ENCODE results near the gene IER3.

The IER3 gene

DNA sequence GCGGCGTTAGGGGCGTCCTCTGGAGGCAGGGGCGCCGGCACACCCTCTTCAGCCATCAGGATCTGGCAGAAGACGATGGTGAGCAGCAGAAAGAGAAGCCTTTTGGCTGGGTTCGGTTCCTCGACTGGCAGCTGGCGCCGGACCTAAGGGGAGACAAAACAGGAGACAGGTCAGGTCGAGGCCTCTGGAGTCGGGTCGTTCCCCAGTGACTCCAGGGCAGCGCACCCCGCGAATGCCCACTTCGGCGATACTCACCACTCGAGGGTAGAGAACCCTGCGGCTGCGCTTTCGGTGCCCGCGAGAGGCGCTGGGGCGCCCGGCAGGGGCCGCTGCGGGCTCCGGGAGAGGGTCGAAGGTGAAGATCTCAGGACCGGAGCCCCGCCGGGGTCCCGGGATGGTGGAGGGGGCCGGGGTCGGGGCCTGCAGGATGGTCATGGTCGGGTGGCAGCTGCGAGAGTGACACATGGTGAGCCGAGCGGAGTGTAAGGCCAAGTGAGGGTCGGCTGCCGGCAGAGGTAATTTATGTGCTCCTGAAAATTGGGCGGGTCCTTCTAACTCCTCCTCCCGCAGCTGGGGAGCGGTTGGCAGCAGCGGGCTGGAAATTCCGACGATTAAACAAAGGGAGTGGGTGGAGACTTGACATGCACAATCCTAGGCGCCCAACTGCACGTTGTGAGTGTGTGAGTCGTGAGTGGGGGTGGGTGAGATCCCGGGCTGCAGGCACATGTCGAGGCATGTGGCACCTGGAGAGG lies at the start of gene IER3:
Gene IER3, minus strand, starts transcription at position 494 of the 752 bp plus-strand sequence. Its CDS starts 29 bp downstream, at position 465.
- DNase-seq = peak; percentile 92

DNA sequence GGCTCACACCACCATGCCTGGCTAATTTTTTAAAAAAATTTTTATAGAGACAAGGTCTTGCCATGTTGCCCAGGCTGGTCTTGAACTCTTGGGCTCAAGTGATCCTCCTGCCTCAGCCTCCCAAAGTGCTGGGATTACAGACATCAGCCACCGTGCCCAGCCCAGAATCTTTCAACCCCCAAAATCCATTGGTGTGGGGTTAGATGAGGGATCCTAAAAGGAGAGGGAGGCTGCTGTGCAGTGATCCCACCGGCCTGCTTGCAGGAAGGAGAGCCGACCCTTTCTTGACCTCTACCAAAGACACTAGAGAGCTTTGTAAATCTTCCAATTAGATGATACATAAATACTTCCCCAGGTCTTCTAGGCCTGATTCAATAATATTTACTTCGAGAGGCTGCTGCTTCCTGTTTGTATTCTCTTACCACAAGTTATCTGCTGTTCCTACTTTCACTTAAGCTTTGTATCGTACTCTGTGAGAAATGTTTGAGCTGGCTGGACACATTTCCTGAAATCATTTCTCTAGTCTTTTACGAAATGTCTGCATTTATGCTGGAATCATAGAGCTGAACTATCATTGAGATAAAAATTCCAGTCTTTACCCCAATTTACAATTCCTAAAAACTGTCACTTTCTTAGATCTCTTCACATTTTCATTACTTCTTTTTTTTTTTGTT lies 49.3 kb upstream of the IER3 start:
- DNase-seq = peak; percentile 66

- DNase-seq = no peak
These were observed 48.4 kb upstream of the IER3 start for GRCh38 chr6:30792786-30793185.

- no peak for DNase-seq
These were observed 46.5 kb upstream of the IER3 start for GRCh38 chr6:30790724-30791383.

DNA sequence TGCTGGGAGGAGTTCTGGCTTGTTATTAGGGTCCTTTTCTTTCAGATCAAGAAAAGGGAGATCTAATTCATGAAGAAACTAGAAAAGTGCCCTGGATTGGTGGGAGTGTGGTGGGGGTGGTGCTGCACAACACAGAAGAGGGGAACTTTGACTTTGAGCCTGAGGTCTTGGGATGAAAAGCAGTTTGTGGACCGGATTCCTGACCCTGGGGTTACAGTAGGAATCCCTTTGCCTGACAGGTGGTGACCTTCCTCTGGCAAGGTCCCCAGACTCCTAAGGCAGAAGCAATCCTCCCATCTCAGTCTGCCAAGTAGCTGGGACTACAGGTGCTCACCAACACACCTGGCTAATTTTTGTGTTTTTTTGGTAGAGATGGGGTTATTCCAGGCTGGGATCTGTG lies 45.3 kb upstream of the IER3 start:
- no peak for DNase-seq

GRCh38 chr6:30787954-30788353 lies 43.6 kb upstream of the IER3 start:
- DNase-seq = peak; percentile 85

GRCh38 chr6:30782425-30783014 lies 38.2 kb upstream of the IER3 start:
- DNase-seq = no peak

DNA sequence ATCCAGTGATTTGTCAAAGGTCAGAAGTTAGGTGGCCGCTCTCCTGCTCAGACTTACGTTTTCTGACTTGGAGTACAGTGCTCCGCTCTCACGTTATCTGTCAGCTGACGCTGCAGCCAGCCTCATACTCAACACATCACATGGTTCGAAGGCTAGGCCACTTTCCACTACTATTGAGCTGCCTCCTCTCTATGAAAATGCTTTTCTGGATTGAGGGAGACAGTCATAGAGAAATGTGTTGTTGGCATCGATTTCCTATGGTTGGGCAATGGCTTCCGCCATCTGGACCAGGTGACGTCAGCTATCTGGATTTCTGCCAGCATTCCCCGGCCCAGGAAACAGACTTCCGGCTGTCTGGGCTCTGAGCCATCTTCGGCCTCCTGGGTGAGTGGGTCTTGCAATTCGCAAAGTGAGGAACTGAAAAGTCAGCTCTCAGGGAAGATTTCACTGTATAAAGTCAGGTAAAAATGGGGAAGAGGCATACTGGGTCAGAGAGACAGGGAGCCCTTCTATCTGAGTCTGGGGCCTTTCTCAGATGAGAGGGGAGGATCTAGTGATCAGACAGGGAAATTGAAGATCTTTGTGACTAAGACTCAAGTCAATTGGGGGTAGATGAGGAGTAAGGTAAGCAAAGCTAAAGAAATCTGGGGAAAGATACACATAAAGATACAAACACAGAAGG lies 37.5 kb upstream of the IER3 start:
- DNase-seq = peak; percentile 84

DNA sequence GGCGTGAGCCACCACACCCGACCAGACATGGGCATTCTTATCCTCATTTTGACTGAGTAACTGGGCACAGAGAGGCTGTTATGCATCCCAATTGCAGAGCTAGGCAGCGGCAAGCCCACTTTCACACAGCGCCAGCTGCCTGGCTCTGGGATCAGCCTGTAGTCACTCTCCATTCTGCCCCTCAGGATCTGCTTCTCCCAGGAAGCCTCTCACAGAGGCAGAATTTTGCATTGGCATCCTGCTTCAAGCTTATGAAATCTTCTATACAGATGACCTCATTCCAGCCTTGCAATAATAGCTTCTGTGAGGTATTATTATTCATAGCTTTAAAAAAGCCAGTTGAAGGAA lies 37.0 kb upstream of the IER3 start:
- no peak for DNase-seq

DNA sequence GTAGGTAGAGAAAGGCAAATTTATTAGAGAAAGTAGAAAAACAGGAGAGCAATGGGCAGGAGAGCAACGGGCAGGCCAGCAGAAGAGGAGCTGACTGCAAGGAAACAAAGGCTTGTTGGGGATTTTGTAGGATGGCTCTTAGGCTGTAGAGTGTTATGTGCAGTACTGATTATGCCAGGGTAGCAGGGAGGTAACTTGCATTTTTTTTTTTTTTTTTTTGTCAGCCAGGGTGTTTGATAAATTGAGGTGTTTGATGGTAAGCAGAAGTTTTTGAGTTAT lies 36.2 kb upstream of the IER3 start:
- DNase-seq = no peak

DNA sequence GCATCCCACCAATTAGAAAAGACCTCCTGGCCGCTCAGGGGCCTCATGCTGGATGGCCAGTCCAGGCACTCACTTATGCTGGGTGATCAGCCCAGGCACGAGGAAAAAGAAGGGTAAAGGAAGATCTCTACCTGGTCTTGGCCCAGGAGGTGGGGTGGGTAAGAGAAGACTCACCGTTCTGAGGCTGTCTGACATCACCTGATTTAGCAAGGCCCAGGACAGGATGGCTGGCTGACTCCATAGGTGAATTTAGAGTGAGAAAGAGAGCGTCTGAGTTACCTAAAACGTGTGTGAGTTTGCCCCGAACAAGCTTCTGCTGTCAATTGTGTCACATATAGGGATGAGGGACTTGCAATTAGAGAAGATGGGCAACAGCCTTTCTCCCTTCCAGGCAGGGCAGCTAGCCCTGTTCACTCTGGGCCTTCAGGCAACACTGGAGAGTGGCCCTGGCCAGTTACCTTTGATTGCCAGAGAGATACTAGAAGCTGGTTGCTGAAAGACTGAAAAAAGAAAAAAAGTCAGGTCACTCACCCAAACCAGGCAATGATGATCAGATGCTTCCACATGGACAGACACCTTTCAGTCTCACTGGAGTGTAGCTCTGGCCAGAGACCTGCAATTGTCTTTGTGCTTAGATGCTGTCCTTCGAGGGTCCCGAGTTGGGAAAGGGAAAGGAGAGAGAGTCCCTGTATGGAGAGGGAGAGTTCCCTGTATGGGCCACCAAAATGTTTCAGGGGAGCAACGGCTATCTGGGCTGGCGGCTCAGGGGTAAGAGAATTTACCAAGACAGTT lies 35.7 kb upstream of the IER3 start:
- no peak for DNase-seq

GRCh38 chr6:30778001-30778635 lies 33.8 kb upstream of the IER3 start:
- no peak for DNase-seq

DNA sequence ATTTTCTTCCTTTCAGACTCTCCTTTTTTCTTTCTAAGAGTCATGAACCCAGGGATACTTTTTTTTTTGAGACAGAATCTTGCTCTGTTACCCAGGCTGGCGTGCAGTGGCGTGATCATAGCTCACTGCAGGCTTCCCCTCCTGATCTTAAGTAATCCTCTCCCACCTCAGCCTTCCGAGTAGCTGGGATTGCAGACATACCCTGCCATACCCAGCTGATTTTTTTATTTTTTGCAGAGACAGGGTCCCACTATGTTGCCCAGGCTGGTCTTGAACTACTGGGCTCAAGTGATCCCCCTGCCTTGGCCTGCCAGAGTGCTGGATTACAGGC lies 32.8 kb upstream of the IER3 start:
- DNase-seq = no peak

DNA sequence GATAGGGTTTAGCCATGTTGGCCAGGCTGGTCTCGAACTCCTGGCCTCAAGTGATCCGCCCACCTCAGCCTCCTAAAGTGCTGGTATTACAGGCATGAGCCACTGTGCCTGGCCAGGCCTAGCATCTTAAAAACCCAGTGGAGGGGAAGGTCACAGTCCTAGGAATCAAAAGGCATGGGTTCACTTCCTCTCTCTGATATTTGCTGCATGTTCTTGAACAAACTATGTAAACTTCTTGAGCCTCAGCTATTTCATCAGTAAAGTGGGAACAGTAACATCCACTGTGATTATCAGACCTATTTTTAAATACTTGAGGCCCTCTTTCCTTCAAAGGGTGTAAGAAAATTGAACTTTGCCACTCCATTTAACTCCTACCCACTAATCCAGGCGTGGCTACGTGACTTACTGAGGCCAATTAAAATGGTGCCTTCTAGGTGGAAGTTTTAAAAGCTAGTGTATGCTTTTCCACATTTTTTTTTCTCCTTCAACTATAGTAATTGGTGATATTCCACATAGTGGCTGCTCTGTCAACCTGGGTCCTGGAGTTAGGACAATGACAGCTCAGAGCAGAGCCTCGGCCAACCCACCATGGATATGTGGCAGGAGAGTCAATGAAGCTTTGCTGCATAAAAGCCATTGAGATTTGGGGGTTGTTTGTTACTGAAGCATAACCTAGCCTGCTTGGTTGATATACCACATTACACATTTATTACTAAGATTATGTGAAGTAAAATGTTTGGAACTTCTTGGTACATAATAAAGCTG lies 32.2 kb upstream of the IER3 start:
- no peak for DNase-seq

DNA sequence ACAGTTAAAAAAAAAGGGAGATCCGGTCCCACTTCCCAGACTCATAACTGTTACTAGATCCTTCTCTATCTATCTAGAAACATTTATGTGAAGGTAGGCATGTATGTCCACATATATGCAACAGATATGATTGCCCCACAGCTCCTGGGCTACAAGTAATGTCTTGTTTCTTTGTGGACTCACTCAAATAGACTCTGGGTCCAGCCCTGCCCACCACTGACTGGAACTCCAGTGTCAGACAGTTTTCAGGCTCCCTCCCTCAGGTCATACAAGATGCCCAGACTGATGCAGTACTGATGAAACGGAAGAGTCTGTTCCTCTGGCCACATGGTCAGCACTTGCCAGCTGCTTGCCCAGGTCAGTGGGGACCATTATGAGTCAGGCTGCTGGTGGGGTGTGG lies 30.8 kb upstream of the IER3 start:
- DNase-seq = no peak

DNA sequence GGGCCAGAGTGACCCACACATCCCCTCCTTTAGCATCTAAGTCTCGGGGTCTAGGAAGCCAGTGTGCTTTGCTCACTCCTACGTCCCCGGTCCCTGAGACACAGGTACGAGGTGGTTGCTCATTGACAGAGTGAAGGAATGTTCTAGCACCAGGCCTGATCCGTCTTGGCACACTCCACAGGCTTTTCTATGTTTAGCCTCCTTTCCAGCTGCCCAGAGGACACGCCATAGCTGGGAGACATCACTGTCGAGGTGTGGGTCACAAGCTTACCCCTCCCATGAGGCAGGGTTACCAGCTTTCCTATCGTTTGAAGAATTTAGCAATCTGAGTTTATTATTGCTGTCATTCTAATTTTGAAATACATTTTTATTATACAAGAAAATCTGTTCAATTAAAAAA lies 30.4 kb upstream of the IER3 start:
- no peak for DNase-seq

DNA sequence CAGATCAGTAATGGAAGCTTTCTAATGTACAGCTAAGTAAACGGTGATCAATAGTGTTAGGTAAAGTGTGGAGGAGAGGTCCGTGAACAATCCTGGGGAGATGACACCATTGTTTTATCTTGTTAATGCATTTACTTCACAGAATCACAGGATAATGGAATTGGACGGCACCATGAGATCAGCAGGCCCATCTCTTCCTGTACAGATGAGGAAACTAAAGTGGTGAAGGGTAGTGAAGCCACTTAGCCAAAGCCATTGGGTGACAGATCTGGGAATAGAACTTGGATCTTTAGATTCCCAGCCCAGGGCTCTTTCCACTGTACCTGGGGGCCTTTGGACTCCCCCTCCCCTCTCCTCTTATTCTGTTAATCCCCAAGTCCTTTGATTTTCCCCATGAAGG lies 26.2 kb upstream of the IER3 start:
- DNase-seq = no peak

DNA sequence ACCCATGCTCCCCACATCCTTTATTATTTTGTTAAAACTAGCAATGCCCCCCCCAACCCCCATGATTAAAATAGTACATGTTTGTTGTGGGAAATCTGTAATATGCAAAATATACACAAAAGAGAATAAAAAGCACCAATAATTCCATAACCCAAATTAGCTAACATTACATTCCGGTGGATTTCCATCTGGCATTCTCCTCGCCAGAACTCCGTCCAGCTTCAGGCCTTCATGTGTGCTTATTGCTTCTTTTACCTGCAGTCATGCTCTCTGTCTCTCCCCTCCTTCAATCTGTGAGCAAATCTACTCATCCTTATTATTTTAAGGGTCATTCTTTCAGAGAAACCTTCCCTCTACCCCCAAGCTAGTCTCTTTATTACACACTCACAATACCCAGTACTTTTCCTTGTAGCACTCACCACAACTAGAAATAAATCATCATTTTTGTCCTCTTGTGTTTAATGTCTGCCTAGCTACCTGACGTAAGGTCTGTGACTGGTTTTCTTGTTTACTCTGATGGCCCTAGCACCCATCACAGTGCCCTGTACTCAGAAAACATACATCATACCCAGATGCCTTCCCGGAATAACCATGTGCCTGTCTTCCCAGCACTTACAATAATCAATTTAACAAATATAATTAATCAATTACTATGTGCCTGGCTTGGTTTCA lies 25.6 kb upstream of the IER3 start:
- DNase-seq = no peak

GRCh38 chr6:30769088-30769852 lies 24.9 kb upstream of the IER3 start:
- peak; percentile 83 for DNase-seq

GRCh38 chr6:30768634-30769087 lies 24.3 kb upstream of the IER3 start:
- DNase-seq = no peak

All from hematopoietic multipotent progenitor cell treated with erythropoietin and hydrocortisone succinate and interleukin-3 and kit ligand, for 4 days (in vitro differentiated cells).